AG04449 (cell line): ENCODE data around the gene DENND4A.

Source experiments
- CTCF ChIA-PET: fragments of 350-600 bp; formaldehyde crosslinking; extraction: SDS; loops from one replicate; lab custom pipeline; 2021; ENCODE audit warnings: antibody characterized with exemption; lab: Yijun Ruan, JAX
- POLR2A ChIA-PET: fragments of 400-600, 350-600 bp; formaldehyde crosslinking; extraction: SDS; loops from one replicate; lab custom pipeline; 2020; ENCODE audit warnings: antibody characterized with exemption, inconsistent platforms; lab: Yijun Ruan, JAX
- DNase-seq: peaks from one replicate; pipeline ENCODE4 v3.0.0-alpha.2; 2010; ENCODE audit warnings: low read depth, low spot score
- H3K4me3 ChIP-seq: 2 replicates; pipeline ENCODE4 v1.5.1; 2011; ENCODE audit warnings: low read depth, mild to moderate bottlenecking, control low read depth, low read length
- TF ChIP-seq, protein P1 (sequence below): IDR thresholded peaks from one replicate; pipeline ENCODE4 v1.5.1; 2011; ENCODE audit warnings: mild to moderate bottlenecking, moderate library complexity, low read length, control low read depth, inconsistent platforms; ENCODE audit not compliant: insufficient read depth; ENCODE audit errors: missing control alignments

The DENND4A gene

DNA sequence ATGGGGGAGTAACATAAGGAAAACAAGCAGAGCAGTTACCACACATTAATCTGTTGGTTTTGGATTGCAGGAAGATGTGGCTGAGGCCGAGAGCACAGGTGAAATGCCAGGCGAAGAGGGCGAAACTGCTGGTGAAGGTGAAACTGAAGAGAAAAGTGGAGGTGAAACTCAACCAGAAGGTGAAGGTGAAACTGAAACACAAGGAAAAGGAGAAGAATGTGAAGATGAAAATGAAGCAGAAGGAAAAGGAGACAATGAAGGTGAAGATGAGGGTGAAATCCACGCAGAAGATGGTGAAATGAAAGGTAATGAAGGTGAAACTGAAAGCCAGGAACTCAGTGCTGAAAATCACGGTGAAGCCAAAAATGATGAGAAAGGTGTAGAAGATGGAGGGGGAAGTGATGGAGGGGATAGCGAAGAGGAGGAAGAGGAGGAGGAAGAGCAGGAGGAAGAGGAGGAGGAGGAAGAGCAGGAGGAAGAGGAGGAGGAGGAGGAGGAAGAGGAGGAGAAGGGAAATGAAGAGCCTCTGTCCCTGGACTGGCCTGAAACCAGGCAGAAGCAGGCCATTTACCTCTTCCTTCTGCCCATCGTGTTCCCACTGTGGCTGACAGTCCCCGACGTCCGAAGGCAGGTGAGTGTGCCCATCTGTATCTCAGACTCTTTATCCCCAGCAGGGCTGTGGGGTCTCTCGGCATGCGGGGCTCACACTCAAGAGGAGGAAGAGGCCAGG, 141.6 kb downstream of the DENND4A start:
- POLR2A ChIA-PET, result interaction anchor here (0.6 kb wide), 1 partner anchor 580 kb away, joined by 3 read pairs; no protein-coding TSS in a partner anchor
- CTCF ChIA-PET, result interaction anchor here (0.8 to 5.0 kb wide), 5 partner anchors 8 to 18 kb away, joined by 3 to 49 read pairs (median 13); no protein-coding TSS in a partner anchor
- TF ChIP-seq, protein P1, sequence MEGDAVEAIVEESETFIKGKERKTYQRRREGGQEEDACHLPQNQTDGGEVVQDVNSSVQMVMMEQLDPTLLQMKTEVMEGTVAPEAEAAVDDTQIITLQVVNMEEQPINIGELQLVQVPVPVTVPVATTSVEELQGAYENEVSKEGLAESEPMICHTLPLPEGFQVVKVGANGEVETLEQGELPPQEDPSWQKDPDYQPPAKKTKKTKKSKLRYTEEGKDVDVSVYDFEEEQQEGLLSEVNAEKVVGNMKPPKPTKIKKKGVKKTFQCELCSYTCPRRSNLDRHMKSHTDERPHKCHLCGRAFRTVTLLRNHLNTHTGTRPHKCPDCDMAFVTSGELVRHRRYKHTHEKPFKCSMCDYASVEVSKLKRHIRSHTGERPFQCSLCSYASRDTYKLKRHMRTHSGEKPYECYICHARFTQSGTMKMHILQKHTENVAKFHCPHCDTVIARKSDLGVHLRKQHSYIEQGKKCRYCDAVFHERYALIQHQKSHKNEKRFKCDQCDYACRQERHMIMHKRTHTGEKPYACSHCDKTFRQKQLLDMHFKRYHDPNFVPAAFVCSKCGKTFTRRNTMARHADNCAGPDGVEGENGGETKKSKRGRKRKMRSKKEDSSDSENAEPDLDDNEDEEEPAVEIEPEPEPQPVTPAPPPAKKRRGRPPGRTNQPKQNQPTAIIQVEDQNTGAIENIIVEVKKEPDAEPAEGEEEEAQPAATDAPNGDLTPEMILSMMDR, result no peak
- H3K4me3 ChIP-seq, result no peak overlapping the region
- DNase-seq, result no peak

DNA sequence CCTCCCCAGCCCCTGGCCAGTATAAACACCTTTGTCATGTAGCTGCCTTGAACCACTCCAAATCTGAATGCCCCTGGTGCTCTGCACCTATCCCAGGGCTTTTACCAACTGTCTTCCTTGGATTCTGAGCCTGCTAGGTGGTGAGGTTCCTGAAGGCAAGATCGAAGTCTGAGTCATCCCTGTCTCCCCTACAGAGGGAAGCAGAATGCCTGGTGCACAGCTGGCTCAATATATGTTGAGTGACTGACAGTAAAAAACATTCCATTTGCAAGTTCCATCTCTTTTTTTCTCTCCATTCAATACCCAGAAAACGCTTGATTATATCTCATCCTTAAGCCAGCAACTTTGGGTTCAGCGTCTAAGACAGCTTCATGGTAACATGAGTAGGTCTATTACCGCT, 145.6 kb downstream of the DENND4A start:
- DNase-seq, result no peak
- no peak overlapping the region for H3K4me3 ChIP-seq
- TF ChIP-seq, protein P1, result no peak
- POLR2A ChIA-PET, result no interaction called here
- CTCF ChIA-PET, result interaction anchor here (1.0 to 2.6 kb wide), 3 partner anchors 9 to 211 kb away, joined by 4 to 15 read pairs (median 9); no protein-coding TSS in a partner anchor

DNA sequence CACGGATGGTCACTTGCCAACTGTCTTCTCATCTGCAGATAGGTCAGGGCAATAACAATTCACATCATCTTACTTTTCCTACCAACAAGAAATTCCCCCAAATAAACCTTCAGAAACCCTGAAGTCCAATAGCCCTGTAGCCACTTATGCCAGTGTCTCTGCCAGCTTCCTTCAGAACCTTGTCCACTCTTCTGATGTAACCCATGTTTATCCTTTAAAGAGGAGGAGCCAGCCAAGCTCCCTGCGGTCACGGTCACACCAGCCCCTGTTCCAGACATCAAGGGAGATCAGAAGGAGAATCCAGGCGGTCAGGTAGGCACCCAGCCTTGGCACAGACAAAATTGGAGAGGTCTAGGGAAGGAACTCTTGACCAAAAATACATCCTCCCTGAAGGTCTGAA, 146.7 kb downstream of the DENND4A start:
- DNase-seq, result no peak
- ChIA-PET POLR2A (no interaction called here), CTCF (interaction anchor here (0.9 to 2.6 kb wide), 4 partner anchors 8 to 212 kb away, joined by 3 to 15 read pairs (median 4); no protein-coding TSS in a partner anchor)
- TF ChIP-seq, protein P1, result no peak
- H3K4me3 ChIP-seq, result no peak overlapping the region

DNA sequence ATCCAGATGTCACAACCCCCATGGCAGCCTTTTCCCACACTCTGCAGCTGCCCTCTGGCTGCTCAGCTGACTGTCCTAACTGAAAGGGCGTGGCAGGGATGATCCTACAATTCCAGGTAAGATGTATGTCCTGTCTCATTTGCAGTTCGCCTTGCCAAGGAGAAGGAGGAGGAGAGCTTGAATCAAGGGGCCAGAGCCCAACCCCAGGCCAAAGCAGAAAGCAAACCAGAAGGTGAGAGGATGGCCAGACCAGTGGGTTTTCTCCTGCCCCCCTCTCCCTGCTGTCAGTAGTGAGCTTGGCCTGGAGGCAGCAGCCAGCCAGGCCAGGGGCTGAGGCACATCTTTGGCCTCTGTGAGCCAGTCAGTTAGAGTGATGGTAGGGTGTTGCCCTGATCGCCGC, 147.8 kb downstream of the DENND4A start:
- ChIA-PET CTCF (interaction anchor here (0.9 to 11.0 kb wide), 8 partner anchors 9 to 644 kb away, joined by 3 to 136 read pairs (median 4); partner anchors contain the start of genes INTS14 and RAB11A), POLR2A (no interaction called here)
- TF ChIP-seq, protein P1, result no peak
- H3K4me3 ChIP-seq, result no peak overlapping the region
- no peak for DNase-seq

DNA sequence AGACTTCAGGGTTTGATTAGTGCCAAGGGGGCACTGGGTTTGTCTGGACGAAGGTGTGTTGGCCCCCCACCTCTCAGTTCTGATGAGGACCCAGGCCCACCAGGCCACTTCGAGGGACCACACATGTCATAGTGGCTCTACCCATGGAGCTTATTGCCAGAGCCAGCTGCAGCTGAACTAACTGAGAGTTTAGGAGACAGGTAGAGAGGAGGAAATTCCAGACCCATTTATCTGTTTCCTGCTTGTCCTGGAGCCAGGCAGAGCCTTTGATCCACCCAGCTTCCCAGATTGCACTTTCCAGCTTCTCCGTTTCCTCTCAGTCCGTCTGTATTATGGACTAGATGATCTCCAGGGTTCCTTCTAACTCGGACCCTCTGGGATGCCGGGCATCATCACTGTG, 149.5 kb downstream of the DENND4A start:
- no peak overlapping the region for H3K4me3 ChIP-seq
- ChIA-PET CTCF (interaction anchor here (1.2 to 11.0 kb wide), 7 partner anchors 10 to 214 kb away, joined by 3 to 136 read pairs (median 5); no protein-coding TSS in a partner anchor), POLR2A (no interaction called here)
- no peak for DNase-seq
- TF ChIP-seq, protein P1, result no peak
